Subcutaneous adipose tissue (tissue), 4 donors: Measurements from ENCODE around the gene ADORA2A. TPM values are rescaled to one million over a fixed set of nuclear protein-coding genes. Genes with fewer than 3 reads are reported as not detected.

Experiments
- CTCF ChIP-seq: fragments of 450-650 bp; IDR thresholded peaks from one replicate; pipeline ENCODE4 v1.5.1; 2016; ENCODE audit warnings: low read depth, mild to moderate bottlenecking, control low read depth, antibody characterized with exemption, moderate library complexity
- total RNA-seq, 4 donors: library from RNA; depleted of rRNA; stranded (reverse); fragments of >200 nt; gene quantifications; one replicate each; pipeline ENCODE4 v1.1.0, GENCODE V29; 2016

Gene ADORA2A
- total RNA-seq, 4 donors from 2014 or later = 0.88 to 4.7 (median 2.2) TPM

- no peak for TF ChIP-seq CTCF
Observed at GRCh38 chr22:24409707-24410106, 17.7 kb upstream of the ADORA2A start.

GRCh38 chr22:24410110-24410856 is 17.1 kb upstream of the ADORA2A start:
- no peak for TF ChIP-seq CTCF

GRCh38 chr22:24411256-24412004 is 16.0 kb upstream of the ADORA2A start:
- no peak for TF ChIP-seq CTCF

- no peak for TF ChIP-seq CTCF
Observed at GRCh38 chr22:24412274-24412673, 15.1 kb upstream of the ADORA2A start.

GRCh38 chr22:24413271-24413670 is 14.1 kb upstream of the ADORA2A start:
- TF ChIP-seq CTCF = no peak

GRCh38 chr22:24413736-24414385 is 13.5 kb upstream of the ADORA2A start:
- TF ChIP-seq CTCF = no peak

GRCh38 chr22:24414523-24414922 is 12.9 kb upstream of the ADORA2A start:
- no peak for TF ChIP-seq CTCF
